ENCODE measurements around the gene SORCS3.

GRCh38 chr10:105171945-105172344 is 530.9 kb downstream of the SORCS3 start:
- TF ChIP-seq ETV5 (CRISPR knock-in tag; IDR thresholded peaks at IDR 0.05; ENCODE audit: borderline replicate concordance) (no peak), TEAD2 (CRISPR knock-in tag; IDR thresholded peaks at IDR 0.05) (no peak), PHF21A (CRISPR knock-in tag; IDR thresholded peaks at IDR 0.05) (no peak), CBFB (CRISPR knock-in tag; IDR thresholded peaks at IDR 0.05) (no peak), ZMYM3 (CRISPR knock-in tag; IDR thresholded peaks at IDR 0.05) (no peak), ZNF292 (CRISPR knock-in tag; IDR thresholded peaks at IDR 0.05; ENCODE audit: borderline replicate concordance, low read depth) (no peak), PHB2 (IDR thresholded peaks at IDR 0.05; ENCODE audit: partially characterized antibody) (no peak), CTCF (CRISPR knock-in tag; IDR thresholded peaks at IDR 0.05) (no peak), ZNF552 (CRISPR knock-in tag; IDR thresholded peaks at IDR 0.05; ENCODE audit: borderline replicate concordance) (no peak), POLR2A (IDR thresholded peaks at IDR 0.05; ENCODE audit: insufficient read depth in 1 of 2, low read depth in 2 of 2, low read length in 2 of 2) (no peak)
- TF ChIP-seq, protein P1, sequence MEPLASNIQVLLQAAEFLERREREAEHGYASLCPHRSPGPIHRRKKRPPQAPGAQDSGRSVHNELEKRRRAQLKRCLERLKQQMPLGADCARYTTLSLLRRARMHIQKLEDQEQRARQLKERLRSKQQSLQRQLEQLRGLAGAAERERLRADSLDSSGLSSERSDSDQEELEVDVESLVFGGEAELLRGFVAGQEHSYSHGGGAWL (CRISPR knock-in tag; IDR thresholded peaks at IDR 0.05) = no peak
- TF ChIP-seq, protein P2, sequence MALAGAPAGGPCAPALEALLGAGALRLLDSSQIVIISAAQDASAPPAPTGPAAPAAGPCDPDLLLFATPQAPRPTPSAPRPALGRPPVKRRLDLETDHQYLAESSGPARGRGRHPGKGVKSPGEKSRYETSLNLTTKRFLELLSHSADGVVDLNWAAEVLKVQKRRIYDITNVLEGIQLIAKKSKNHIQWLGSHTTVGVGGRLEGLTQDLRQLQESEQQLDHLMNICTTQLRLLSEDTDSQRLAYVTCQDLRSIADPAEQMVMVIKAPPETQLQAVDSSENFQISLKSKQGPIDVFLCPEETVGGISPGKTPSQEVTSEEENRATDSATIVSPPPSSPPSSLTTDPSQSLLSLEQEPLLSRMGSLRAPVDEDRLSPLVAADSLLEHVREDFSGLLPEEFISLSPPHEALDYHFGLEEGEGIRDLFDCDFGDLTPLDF (CRISPR knock-in tag; IDR thresholded peaks at IDR 0.05) = no peak

All from HepG2 (cell line).